Activated naive CD8-positive, alpha-beta T cell treated with anti-CD3 and anti-CD28 coated beads for 36 hours (primary cell): ENCODE data around the gene CIDEB. TPM values are rescaled to one million over a fixed set of nuclear protein-coding genes. Genes with fewer than 3 reads are reported as not detected.
A peak's percentile ranks its signal among the peaks of the same experiment; 100 is the strongest.
"Not testable (repeated sequence)": the region's sequence is repeated elsewhere in the genome, so short reads cannot be mapped to it uniquely, and the experiment has no call there.

ENCODE experiments used
- DNase-seq: peaks from one replicate; pipeline ENCODE4 v3.0.0; 2021
- H3K27ac Mint-ChIP-seq: one replicate; pipeline ENCODE4 v1.8.0; 2022; ENCODE audit warnings: mild to moderate bottlenecking, moderate library complexity, mixed read lengths
- H3K27me3 Mint-ChIP-seq: one replicate; pipeline ENCODE4 v1.8.0; 2022; ENCODE audit warnings: mild to moderate bottlenecking, mixed read lengths
- H3K36me3 Mint-ChIP-seq: one replicate; pipeline ENCODE4 v1.8.0; 2021; ENCODE audit warnings: mild to moderate bottlenecking, mixed read lengths
- H3K4me1 Mint-ChIP-seq: one replicate; pipeline ENCODE4 v1.8.0; 2021; ENCODE audit warnings: mixed read lengths
- H3K4me3 Mint-ChIP-seq: one replicate; pipeline ENCODE4 v1.8.0; 2022; ENCODE audit warnings: mild to moderate bottlenecking, moderate library complexity, mixed read lengths
- H3K9me3 Mint-ChIP-seq: one replicate; pipeline ENCODE4 v1.8.0; 2022; ENCODE audit warnings: mixed read lengths
- total RNA-seq, 2 experiments: library from RNA; stranded (reverse); gene quantifications; one replicate each; pipeline ENCODE4 v1.2.3, GENCODE V29; 2021

CIDEB gene
- total RNA-seq, 2 experiments from 2014 or later = 6.0 to 6.7 TPM

DNA sequence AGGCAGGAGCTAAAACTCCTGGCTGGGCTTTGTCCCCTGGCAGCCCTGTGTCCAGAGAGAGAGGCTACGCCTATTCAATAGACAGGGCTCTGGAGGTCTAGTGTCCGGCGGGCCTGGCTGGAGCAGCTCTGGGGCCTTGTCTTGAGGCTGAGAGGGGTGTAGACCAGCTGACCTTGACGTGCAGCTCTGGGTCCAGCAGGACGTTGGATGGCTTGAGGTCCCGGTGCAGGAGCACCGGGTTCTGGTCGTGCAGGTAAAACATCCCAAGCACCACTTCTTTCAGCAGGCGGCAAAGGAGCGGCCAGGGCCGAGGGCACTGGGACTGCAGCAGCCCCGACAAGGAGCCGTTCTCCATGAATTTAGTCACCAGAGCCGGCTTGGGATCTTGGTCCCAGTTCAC, 31.1 kb upstream of the CIDEB start:
- Mint-ChIP-seq H3K36me3 (peaks cover 4% of the 10 kb centered on the region), H3K27ac (no peak overlapping the region)
- no peak for DNase-seq

DNA sequence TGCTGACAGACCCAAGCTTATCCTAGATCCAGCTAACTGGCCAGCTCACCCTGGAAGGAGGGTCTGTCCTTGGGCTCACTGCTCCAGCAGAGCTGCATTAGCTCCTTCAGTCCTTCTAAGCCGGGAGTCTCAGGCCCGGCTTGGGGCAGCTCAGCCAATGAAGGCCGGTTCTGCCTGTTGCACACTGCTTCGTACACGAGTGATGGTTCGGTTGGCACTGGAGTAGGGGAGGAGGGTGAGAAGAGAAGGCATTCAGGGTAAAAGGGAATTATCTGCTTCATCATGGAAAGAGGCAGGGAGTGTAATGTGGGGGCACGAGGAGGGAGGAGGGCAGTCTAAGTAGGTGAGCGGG, 30.0 kb upstream of the CIDEB start:
- Mint-ChIP-seq H3K27me3 (peaks cover 28% of the 10 kb centered on the region), H3K36me3 (peaks cover 4% of the 10 kb centered on the region), H3K9me3 (no peaks in the 10 kb centered on the region), H3K27ac (no peak overlapping the region), H3K4me3 (no peak overlapping the region), H3K4me1 (peaks cover 29% of the 10 kb centered on the region)
- no peak for DNase-seq

More for the DNA sequence above, 31.1 kb upstream of the CIDEB start:
- Mint-ChIP-seq H3K27me3 (peaks cover 17% of the 10 kb centered on the region), H3K9me3 (no peaks in the 10 kb centered on the region), H3K4me1 (peaks cover 25% of the 10 kb centered on the region), H3K4me3 (peak overlapping the region; percentile 85)

DNA sequence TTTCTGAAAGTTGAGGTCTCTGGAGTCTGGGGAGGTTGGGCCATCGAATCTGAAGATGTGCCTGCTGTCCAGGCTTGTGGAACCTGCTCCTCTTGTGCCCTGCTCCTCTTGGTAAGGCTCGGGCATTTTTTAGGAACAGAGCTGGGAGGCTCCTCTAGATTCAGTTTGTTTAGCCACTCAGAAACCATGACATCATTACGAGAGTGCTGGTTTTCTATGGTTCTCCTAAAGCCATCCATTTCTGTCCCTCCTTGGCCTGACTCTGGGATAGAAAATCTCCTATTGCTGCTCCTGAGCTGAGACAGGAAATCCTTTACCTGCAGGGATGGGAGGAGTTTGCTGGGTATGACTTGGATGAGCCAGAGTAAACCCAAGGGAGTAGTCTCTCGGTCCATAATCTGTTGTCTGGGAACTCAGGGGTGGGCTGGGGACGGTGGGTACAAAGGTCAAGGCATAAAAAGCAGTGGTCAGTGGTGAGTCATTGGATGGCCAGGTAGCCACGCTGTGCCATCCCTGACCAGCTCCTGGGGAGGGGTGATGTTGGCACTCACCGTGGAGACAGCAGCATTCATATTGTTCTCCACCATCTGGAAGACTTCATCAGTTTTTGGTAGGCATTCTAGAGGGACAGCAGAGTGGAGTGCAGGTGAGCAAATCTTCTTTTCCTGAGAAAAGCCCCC, 29.5 kb upstream of the CIDEB start:
- Mint-ChIP-seq H3K27me3 (peaks cover 33% of the 10 kb centered on the region), H3K9me3 (no peaks in the 10 kb centered on the region), H3K36me3 (peaks cover 4% of the 10 kb centered on the region), H3K4me3 (no peak overlapping the region), H3K27ac (no peak overlapping the region), H3K4me1 (peaks cover 32% of the 10 kb centered on the region)
- no peak for DNase-seq

DNA sequence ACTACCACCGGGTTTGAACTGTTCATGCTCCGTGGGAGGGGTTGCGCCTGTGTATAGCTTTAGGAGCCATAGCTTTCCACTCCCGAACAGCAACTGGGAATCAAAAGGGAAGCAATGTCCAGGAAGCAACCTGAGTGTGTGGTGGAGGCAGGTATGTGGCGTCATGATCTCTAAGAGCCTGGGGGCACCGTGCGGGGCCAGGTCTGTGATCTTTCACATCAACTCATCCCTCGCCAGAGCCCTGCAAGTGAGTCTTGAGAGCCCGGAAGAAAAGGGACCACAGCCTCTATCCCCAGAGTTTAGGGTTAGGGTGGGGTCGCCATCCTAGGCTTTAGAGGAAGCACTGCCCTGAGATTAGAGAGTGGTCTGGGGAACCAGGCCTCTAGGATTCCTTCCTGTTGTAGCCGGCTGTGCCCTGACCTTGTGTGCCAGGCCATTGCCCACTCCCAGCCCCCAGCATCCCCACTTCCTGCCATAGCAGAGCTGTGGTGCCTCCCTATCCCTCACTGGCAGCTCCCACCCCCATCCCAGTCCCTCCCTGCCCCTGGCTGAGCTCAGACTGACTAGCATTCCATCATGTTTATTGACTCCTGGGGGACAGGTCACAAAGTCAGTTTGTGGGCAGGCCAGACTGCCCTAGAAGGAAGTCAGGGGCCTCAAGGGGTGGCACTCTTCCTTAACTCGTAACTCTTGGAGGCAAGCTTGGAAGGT, 27.8 kb upstream of the CIDEB start:
- Mint-ChIP-seq H3K4me1 (peaks cover 39% of the 10 kb centered on the region), H3K36me3 (peaks cover 4% of the 10 kb centered on the region), H3K4me3 (no peak overlapping the region), H3K27me3 (peaks cover 46% of the 10 kb centered on the region), H3K27ac (no peak overlapping the region), H3K9me3 (no peaks in the 10 kb centered on the region)
- no peak for DNase-seq

DNA sequence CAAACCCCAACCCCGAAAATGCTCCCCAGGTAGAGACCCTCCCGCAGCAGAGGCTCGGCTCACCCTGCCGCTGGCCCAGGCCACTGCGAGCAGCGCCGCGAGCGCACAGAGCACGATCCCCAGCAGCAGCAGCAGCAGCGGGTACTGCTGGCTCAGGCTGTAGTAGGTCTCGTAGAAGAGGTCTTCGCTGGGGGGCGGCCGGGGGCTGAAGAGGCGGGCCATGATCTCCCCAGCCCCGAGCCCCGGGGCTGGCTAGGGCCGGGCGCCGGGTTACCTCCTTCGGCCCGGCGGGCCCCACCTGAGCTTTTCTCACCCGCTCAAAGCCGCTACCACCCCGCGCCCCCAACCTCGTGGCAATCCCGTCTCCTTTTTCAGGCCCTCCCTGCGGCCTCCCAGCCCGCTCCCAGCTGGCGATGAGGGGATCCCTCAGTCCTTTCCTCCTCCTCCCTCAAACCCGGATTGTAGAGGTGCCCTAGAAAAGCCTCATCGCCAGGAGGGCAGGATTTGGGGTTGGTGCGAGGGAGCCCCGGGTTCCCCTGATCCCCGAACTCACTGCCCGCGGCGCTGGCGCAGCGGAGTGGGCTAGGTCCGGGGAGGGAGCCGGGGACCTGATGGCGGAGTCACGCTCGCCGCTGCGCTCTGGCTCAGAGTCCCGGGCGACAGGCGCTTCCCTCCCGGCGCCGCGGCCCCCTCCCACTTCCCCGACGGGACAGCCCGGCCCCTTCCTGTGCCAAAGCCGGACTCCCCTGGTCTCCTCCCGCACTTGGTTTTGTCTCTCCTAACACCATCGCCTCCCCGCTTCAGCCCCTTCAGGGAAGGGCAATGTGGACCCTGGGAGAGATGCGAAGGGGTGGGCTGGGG, 26.9 kb upstream of the CIDEB start, which contains the start of gene ADCY4:
ADCY4 (minus strand) TSS at position 641 of the 861 bp plus-strand sequence; CDS start at position 222, 419 bp downstream.
- Mint-ChIP-seq H3K9me3 (no peaks in the 10 kb centered on the region), H3K4me3 (peak within 1 kb of the TSS; percentile 50), H3K36me3 (peaks cover 4% of the 10 kb centered on the region), H3K27me3 (peaks cover 49% of the 10 kb centered on the region), H3K27ac (no peak within 1 kb of the TSS), H3K4me1 (peaks cover 34% of the 10 kb centered on the region)
- DNase-seq = no peak

DNA sequence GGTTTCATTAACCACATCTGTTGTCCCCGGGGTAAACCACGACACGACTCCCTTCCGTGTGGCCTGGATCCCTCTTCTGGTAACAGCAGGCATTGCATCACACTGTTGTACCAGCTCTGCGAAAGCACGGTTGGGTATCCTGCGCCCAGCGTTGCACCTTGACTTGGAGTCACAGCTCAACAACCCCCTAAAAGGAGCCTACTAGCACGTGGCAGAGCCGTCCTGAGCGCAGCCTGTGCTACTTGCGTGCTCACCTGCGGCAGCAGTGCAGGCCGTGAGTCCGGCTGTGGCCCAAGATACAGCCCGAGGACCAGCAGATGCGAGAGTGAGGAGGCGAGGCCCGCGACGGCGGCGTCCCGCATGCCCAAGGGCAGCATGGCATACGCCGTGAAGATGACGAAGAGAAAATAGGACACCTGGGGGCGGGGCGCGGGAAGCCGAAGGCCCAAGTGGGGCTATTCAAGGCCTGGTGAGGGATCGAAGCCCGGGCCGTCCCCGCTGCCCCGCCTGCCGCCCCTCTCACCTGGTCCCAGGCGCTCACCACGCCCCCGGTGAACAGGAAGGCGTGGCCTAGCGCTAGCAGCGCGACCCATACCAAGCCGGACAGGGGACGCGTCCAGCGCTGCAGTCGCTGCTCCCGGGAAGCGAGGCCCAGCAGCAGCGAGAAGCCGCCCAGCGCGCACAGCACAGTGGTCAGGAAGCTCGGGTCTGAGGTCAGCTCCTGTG, 24.7 kb upstream of the CIDEB start:
- H3K27ac Mint-ChIP-seq = peak overlapping the region; percentile 64
- peaks cover 3% of the 10 kb centered on the region for H3K36me3 Mint-ChIP-seq
- H3K9me3 Mint-ChIP-seq = no peaks in the 10 kb centered on the region
- H3K4me3 Mint-ChIP-seq = peak overlapping the region; percentile 76
- peak; percentile 82 for DNase-seq
- peaks cover 49% of the 10 kb centered on the region for H3K27me3 Mint-ChIP-seq
- peaks cover 28% of the 10 kb centered on the region for H3K4me1 Mint-ChIP-seq

DNA sequence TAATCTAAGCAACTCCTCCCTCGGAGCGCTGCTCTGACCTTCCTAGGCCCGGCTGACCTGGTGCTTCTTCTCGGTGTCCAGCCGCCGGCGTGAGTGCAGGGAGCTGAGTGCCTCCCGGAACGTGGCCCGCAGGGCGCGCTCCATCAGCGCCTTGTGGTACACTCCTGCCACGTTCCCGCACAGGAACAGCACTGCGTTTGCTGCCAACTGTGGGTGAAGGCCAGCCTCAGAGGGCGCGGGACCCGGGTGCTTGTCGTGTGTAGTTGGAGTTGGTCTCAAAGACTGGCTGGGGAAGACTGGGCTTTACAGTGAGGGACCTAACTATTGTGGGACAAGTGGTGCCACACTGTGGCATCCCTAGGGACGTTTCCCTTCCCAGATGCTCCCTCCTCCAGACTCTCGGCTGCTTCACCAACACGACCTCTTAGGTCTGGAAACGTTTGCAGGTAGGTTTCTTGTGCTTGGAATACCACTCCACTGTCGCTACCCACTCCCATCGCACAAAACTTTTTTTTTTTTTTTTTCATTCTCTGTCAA, 24.0 kb upstream of the CIDEB start:
- Mint-ChIP-seq H3K27me3 (peaks cover 49% of the 10 kb centered on the region), H3K4me3 (peak overlapping the region; percentile 76), H3K36me3 (peaks cover 2% of the 10 kb centered on the region), H3K27ac (peak overlapping the region; percentile 64), H3K4me1 (peaks cover 30% of the 10 kb centered on the region), H3K9me3 (no peaks in the 10 kb centered on the region)
- no peak for DNase-seq

DNA sequence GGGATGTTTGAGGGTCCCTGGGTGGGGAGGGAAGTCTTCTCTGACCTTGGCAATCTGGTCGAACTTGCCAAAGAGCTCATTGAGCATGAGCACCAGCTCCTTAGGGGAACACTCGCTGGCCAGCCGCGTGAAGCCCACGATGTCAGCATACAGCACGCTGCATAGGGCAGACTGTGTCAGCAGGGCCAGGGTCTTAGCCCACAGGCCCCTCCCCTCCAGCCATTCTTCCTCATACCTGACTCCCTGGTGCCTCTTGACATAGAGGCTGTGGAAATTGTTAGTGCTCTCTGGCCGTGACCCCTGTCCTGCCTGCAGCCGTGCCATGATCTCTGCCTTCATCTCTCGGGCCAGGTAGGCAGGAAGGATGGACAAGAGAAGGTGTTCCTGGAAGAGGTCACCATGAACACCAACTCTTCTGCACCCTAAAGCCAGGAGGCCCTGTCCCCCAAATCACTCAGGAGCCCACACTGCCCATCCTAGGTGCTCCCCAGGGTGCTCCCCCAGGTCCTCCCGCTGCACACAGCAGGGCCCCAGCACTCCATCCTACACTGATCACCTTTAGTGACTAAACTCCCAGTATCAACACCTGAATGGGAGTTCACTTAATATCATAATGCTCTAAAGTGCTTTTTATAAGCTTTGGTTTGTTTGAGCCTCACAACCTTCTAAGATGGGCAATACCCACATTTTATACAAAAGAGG, 23.3 kb upstream of the CIDEB start:
- peaks cover 28% of the 10 kb centered on the region for H3K4me1 Mint-ChIP-seq
- DNase-seq = no peak
- peaks cover under 1% of the 10 kb centered on the region for H3K36me3 Mint-ChIP-seq
- H3K27ac Mint-ChIP-seq = no peak overlapping the region
- no peaks in the 10 kb centered on the region for H3K9me3 Mint-ChIP-seq
- H3K4me3 Mint-ChIP-seq = no peak overlapping the region
- H3K27me3 Mint-ChIP-seq = peaks cover 49% of the 10 kb centered on the region

DNA sequence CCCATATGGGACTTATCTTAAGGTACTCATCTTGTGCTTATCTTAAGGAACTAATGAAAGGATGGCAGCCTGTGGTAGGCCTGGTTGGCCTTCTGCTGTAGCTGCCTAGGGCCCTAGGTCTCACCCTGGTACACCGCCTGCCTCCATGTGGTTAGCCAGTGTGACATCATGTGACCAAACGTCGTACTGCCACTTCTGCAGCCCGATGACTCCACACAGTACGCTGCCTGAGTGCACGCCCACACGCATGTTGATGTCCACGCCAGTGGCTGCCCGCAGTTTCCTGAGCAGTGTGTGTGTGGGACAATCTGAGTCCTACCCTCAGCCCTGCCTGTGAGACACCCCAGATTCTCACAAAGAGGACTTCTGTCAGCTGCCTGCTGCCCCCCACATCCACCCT, 22.0 kb upstream of the CIDEB start:
- Mint-ChIP-seq H3K9me3 (no peaks in the 10 kb centered on the region), H3K36me3 (no peaks in the 10 kb centered on the region), H3K4me3 (no peak overlapping the region), H3K27me3 (peaks cover 41% of the 10 kb centered on the region), H3K27ac (no peak overlapping the region), H3K4me1 (peaks cover 26% of the 10 kb centered on the region)
- DNase-seq = peak; percentile 35

DNA sequence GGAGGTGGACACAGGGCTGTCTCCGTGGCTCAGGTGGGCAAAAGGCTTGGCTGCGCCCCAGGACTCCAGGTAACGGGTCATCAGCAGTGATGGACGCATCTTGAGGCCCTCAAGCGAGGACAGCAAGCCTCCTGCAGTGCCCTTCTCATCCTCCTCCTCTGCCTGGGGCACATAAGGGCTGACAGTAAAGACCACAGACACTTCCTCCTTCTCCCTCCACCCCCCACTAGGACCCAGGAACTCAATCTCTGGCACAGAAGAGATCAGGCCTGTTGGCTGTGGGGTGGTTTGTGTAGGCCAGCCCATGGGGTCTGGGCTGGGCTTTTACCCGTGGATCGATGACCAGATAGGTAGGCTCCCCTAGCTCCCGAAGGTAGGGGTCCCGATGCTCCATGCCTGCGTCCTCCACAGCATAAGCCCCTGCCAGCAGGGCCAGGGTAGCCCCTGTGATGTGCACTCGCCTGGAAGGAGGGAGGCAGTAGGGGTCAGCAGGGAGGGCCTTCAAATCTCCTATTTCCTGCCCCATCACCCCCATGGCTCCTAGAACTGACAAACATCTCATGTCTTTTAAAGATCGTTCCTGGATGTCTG, 21.4 kb upstream of the CIDEB start:
- DNase-seq = no peak
- H3K4me1 Mint-ChIP-seq = peaks cover 24% of the 10 kb centered on the region
- H3K27me3 Mint-ChIP-seq = peaks cover 35% of the 10 kb centered on the region
- H3K4me3 Mint-ChIP-seq = no peak overlapping the region
- no peak overlapping the region for H3K27ac Mint-ChIP-seq
- H3K36me3 Mint-ChIP-seq = no peaks in the 10 kb centered on the region
- no peaks in the 10 kb centered on the region for H3K9me3 Mint-ChIP-seq

DNA sequence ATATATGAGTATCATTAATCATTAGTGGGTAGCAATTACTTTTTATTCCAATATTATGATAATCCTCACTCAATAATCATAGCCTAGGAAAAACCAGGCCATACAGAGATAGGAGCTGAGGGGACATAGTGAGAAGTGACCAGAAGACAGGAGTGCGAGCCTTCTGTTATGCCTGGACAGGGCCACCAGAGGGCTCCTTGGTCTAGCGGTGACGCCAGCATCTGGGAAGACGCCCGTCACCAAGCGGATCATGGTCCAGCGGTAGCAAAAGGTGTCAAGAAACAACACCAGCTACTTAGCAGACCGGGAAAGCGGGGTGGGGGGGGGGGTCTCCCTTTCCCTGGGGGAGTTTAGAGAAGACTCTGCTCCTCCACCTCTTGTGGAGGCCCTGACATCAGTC, 20.1 kb upstream of the CIDEB start:
- Mint-ChIP-seq H3K27me3 (peaks cover 23% of the 10 kb centered on the region), H3K4me1 (peaks cover 19% of the 10 kb centered on the region)
- H3K4me3 Mint-ChIP-seq, H3K27ac Mint-ChIP-seq, H3K36me3 Mint-ChIP-seq, DNase-seq, H3K9me3 Mint-ChIP-seq: not testable (repeated sequence)

DNA sequence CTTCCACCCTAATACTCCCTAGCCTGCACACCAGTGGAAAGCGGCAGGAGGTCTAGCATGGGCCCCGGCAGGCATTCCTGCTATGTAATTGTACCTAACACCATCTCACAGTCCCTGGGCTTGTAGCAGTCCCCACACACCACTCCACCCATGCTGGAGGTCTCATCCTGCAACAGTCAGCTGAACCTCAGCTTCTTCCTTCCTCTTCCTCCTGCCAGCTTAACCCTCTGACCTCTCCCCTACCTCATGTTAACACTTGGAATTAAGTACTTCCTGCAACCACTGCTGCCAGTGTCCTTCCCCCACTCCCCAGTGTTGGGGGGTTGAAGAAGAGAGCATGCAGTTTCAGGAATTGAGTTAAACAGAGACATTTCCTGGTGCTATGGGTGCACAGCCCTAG, 19.5 kb upstream of the CIDEB start:
- Mint-ChIP-seq H3K27me3 (peaks cover 17% of the 10 kb centered on the region), H3K36me3 (no peaks in the 10 kb centered on the region), H3K4me3 (no peak overlapping the region), H3K27ac (no peak overlapping the region), H3K9me3 (no peaks in the 10 kb centered on the region), H3K4me1 (peaks cover 15% of the 10 kb centered on the region)
- DNase-seq = no peak

DNA sequence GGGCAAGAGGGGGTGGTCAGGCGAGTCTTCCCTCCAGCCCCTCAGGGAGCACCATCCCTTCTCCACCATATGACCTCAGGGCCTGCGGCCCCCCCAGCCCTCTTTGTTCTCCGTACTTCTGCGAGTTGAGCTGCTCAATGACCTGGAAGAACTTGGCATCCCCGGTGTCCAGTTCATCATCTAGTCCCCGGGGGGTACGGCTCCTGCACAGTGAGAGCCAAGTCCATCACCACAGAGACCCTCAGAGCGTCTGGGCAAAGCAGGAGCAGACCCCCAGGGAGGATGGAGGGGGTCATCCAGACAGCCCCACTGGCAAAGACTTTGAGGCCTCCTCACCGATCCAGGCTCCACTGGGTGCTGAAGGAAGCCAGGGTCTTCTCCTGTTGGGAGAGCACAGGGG, 18.2 kb upstream of the CIDEB start:
- Mint-ChIP-seq H3K36me3 (no peaks in the 10 kb centered on the region), H3K27ac (no peak overlapping the region), H3K4me1 (peaks cover 8% of the 10 kb centered on the region)

More for the DNA sequence above, 18.2 kb upstream of the CIDEB start:
- DNase-seq = no peak
- Mint-ChIP-seq H3K4me3 (no peak overlapping the region), H3K9me3 (no peaks in the 10 kb centered on the region), H3K27me3 (peaks cover 6% of the 10 kb centered on the region)
